CD4-positive, alpha-beta T cell treated with Interleukin-6 for 4 hours (primary cell): Measurements from ENCODE around the gene OSBPL1A.

Source experiments
- DNase-seq: peaks from one replicate; pipeline ENCODE4 v3.0.0-alpha.2; 2020; ENCODE audit warnings: mixed read lengths

Gene OSBPL1A

GRCh38 chr18:24115628-24116027 is 282.0 kb downstream of the OSBPL1A start:
- DNase-seq, result no peak

GRCh38 chr18:24114924-24115549 is 282.6 kb downstream of the OSBPL1A start:
- no peak for DNase-seq

- peak; percentile 26 for DNase-seq
These were observed 284.6 kb downstream of the OSBPL1A start for GRCh38 chr18:24112874-24113615.

GRCh38 chr18:24112464-24112863 is 285.2 kb downstream of the OSBPL1A start:
- DNase-seq, result no peak
